Measurements from ENCODE around the gene SLC8A2.

- TF ChIP-seq POLR2AphosphoS5 (IDR thresholded peaks at IDR 0.05; ENCODE audit: low read depth, low read length) (no peak), CTCF (IDR thresholded peaks at IDR 0.05) (no peak), TCF7L2 (IDR thresholded peaks at IDR 0.05; ENCODE audit: low read depth, low read length) (no peak), REST (IDR thresholded peaks at IDR 0.05; ENCODE audit: insufficient read depth in 1 of 2, low read depth in 2 of 2, low read length in 1 of 2) (no peak)
These were observed 16.1 kb upstream of the SLC8A2 start for GRCh38 chr19:47487551-47488515.

Measured in Panc1 (cell line).